SK-N-SH (cell line): Measurements from ENCODE around the gene NSMCE1.

Experiments
- CHD2 ChIP-seq: fragments of 150-350 bp; IDR thresholded peaks from 2 replicates; pipeline ENCODE4 v1.6.1; 2018; ENCODE audit warnings: low read length; ENCODE audit not compliant: partially characterized antibody
- CTCF ChIP-seq: fragments of 200-600 bp; sonication (generic); IDR thresholded peaks from 2 replicates; pipeline ENCODE4 v1.6.1; 2017; ENCODE audit warnings: antibody characterized with exemption, mild to moderate bottlenecking, moderate library complexity
- EP300 ChIP-seq, 2 experiments: IDR thresholded peaks; 2 replicates each; pipeline versions ENCODE4 v1.4.0 to v1.6.1; 2012; ENCODE audit warnings: borderline replicate concordance in 1 of 2, low read depth in 1 of 2, low read length in 1 of 2
- EZH2phosphoT487 ChIP-seq: fragments of 200-600 bp; sonication (generic); IDR thresholded peaks from 2 replicates; pipeline ENCODE4 v1.6.1; 2017; ENCODE audit warnings: low read depth, mixed run types, mild to moderate bottlenecking, antibody characterized with exemption, moderate library complexity, borderline replicate concordance
- JUND ChIP-seq: IDR thresholded peaks from 2 replicates; pipeline ENCODE4 v1.4.0; 2012
- MAX ChIP-seq: IDR thresholded peaks from 2 replicates; pipeline ENCODE4 v1.4.0; 2012; ENCODE audit warnings: low read depth
- MEF2A ChIP-seq: IDR thresholded peaks from 2 replicates; pipeline ENCODE4 v1.4.0; 2012; ENCODE audit warnings: low read depth, borderline replicate concordance
- MXI1 ChIP-seq: IDR thresholded peaks from 2 replicates; pipeline ENCODE4 v1.6.1; 2012; ENCODE audit warnings: mild to moderate bottlenecking, low read depth, low read length, improper control_type of control experiment
- POLR2AphosphoS5 ChIP-seq: IDR thresholded peaks from 2 replicates; pipeline ENCODE4 v1.6.1; 2012; ENCODE audit warnings: low read depth, low read length
- RCOR1 ChIP-seq: fragments of 150-350 bp; IDR thresholded peaks from 2 replicates; pipeline ENCODE4 v1.6.1; 2017; ENCODE audit warnings: antibody characterized with exemption, low read length
- RFX5 ChIP-seq: IDR thresholded peaks from 2 replicates; pipeline ENCODE4 v1.6.1; 2012; ENCODE audit warnings: mild to moderate bottlenecking, improper control_type of control experiment, low read length
- RXRA ChIP-seq: IDR thresholded peaks from 2 replicates; pipeline ENCODE4 v1.4.0; 2012; ENCODE audit warnings: low read depth, mild to moderate bottlenecking, borderline replicate concordance
- SIN3A ChIP-seq: IDR thresholded peaks from 2 replicates; pipeline ENCODE4 v1.6.1; 2012; ENCODE audit warnings: low read depth, mild to moderate bottlenecking, low read length, moderate library complexity, borderline replicate concordance
- TCF12 ChIP-seq: IDR thresholded peaks from 2 replicates; pipeline ENCODE4 v1.4.0; 2012

DNA sequence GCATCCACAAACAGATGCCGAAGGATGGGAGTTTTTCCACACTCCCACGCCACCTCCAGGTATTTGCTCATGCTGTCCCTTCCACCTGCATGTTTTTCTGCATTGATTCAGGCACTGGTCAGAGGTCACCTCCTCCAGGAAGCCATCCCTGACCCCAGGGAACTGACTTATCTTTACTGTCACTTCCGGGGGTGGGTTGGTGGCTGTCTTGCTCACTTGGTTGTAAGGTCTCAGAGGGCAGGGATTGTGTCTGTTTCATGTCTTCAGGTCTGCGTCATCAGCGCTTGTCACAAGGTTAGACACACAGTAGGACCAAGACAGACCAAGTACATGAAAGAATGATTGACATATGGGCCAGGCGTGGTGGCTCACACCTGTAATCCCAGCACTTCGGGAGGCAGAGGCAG is 43.3 kb upstream of the NSMCE1 start:
- TF ChIP-seq CTCF (no peak), CHD2 (no peak), RCOR1 (no peak), POLR2AphosphoS5 (no peak), MXI1 (no peak), TCF12 (no peak), JUND (no peak), EZH2phosphoT487 (no peak), RFX5 (no peak), EP300 (IDR thresholded peaks at IDR 0.05; ENCODE audit: borderline replicate concordance in 1 of 2, low read depth in 1 of 2, low read length in 1 of 2) (no peak), SIN3A (no peak), RXRA (no peak), MAX (no peak), MEF2A (no peak)
